ENCODE data around the gene CPAMD8.

CPAMD8 gene

GRCh38 chr19:17058236-17058635 is 31.6 kb upstream of the CPAMD8 start:
- Histone ChIP-seq H3K9me3 (ENCODE audit: control extremely low read depth in 1 of 5, control insufficient read depth in 4 of 5, insufficient read depth in 2 of 5, low read depth in 1 of 5, low read length in 4 of 5) (peaks cover 5 to 37% (median 25%) of the 10 kb centered on the region in 5 experiments), H3K27ac (ENCODE audit: insufficient read depth in 1 of 2, low read depth in 1 of 2, low read length in 2 of 2, poor library complexity in 1 of 2, severe bottlenecking in 2 of 2) (no peak overlapping the region), H3K36me3 (ENCODE audit: control insufficient read depth in 4 of 4, insufficient read depth in 4 of 4, low read length in 3 of 4) (peaks cover 25 to 75% (median 52%) of the 10 kb centered on the region in 4 experiments), H3K4me1 (ENCODE audit: control extremely low read depth in 1 of 4, control insufficient read depth in 4 of 4, insufficient read depth in 4 of 4, low read length in 3 of 4) (no peaks in the 10 kb centered on the region), H3K4me3 (ENCODE audit: control insufficient read depth in 1 of 7, extremely low read depth in 1 of 7, insufficient read depth in 4 of 7, low read depth in 2 of 7, low read length in 6 of 7) (peak overlapping the region in 1 of 7 experiments; percentile 45), H3K27me3 (replicated peaks in 2 of 5; ENCODE audit: control insufficient read depth in 4 of 5, insufficient read depth in 5 of 5, low read length in 4 of 5) (no peaks in the 10 kb centered on the region)
- CTCF ChIA-PET, result no interaction called here
- WGBS (ENCODE audit: insufficient coverage), result 100% methylated on average over 5 of the region's 8 CpGs
- POLR2A ChIA-PET, result no interaction called here
- DNase-seq, result peak; percentile 33 to 62 (median 60)

DNA sequence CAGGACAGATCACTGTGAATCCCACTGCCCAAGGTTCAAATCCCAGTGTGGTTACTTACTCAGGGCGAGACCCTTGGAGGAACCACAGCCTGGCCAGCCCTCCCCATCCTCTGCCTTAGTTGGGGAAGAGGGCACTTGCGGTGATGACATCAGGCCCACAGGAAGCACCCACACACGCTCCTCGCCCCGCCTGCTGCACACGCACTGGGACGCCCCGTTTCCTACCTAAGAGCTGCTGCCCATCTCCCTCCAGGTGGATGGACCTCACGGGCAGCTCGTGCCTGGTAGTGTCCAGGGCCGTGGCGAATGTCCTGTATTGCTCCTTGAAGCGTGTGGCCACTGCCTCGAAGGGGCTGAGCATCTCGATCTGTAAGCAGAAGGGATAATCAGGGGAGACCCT is 29.0 kb upstream of the CPAMD8 start:
- ChIA-PET CTCF (interaction anchor here (1.6 to 2.2 kb wide), 2 partner anchors 11 to 283 kb away, joined by 3 to 5 read pairs; no protein-coding TSS in a partner anchor), POLR2A (no interaction called here)
- WGBS (ENCODE audit: insufficient coverage), result over 99% methylated on average over 14 of the region's 15 CpGs
- H3K36me3 ChIP-seq (ENCODE audit: control insufficient read depth in 4 of 4, insufficient read depth in 4 of 4, low read length in 3 of 4), result peaks cover 28 to 73% (median 48%) of the 10 kb centered on the region in 4 experiments
- H3K27me3 ChIP-seq (replicated peaks in 2 of 5; ENCODE audit: control insufficient read depth in 4 of 5, insufficient read depth in 5 of 5, low read length in 4 of 5), result no peaks in the 10 kb centered on the region
- H3K9me3 ChIP-seq (ENCODE audit: control extremely low read depth in 1 of 5, control insufficient read depth in 4 of 5, insufficient read depth in 2 of 5, low read depth in 1 of 5, low read length in 4 of 5), result peaks cover 5 to 35% (median 25%) of the 10 kb centered on the region in 5 experiments
- H3K4me1 ChIP-seq (ENCODE audit: control extremely low read depth in 1 of 4, control insufficient read depth in 4 of 4, insufficient read depth in 4 of 4, low read length in 3 of 4), result no peaks in the 10 kb centered on the region
- DNase-seq, result no peak
- no peak overlapping the region for H3K27ac ChIP-seq (ENCODE audit: insufficient read depth in 1 of 2, low read depth in 1 of 2, low read length in 2 of 2, poor library complexity in 1 of 2, severe bottlenecking in 2 of 2)
- H3K4me3 ChIP-seq (ENCODE audit: control insufficient read depth in 1 of 7, extremely low read depth in 1 of 7, insufficient read depth in 4 of 7, low read depth in 2 of 7, low read length in 6 of 7), result no peak overlapping the region

DNA sequence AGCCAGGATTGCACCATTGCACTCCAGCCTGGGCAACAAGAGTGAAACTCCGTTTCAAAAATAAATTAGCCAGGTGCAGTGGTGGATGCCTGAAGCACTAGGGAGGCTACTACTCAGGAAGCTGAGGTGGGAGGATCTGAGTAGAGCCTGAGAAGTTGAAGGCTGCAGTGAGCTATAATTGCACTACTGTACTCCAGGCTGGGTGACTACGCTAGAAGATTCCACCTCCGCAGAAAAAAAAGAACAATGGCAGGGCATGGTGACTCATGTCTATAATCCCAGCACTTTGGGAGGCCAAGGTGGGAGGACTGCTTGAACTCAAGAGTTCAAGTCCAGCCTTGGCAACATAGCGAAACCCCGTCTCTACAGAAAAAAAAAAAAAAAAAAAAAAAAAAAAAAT is 28.1 kb upstream of the CPAMD8 start:
- WGBS (ENCODE audit: insufficient coverage), result 100% methylated on average over 3 of the region's 5 CpGs
- POLR2A ChIA-PET, result no interaction called here
- no peaks in the 10 kb centered on the region for H3K27me3 ChIP-seq (replicated peaks in 2 of 5; ENCODE audit: control insufficient read depth in 4 of 5, insufficient read depth in 5 of 5, low read length in 4 of 5)
- peaks cover 26 to 71% (median 48%) of the 10 kb centered on the region in 4 experiments for H3K36me3 ChIP-seq (ENCODE audit: control insufficient read depth in 4 of 4, insufficient read depth in 4 of 4, low read length in 3 of 4)
- CTCF ChIA-PET, result no interaction called here
- peaks cover 5 to 26% (median 23%) of the 10 kb centered on the region in 5 experiments for H3K9me3 ChIP-seq (ENCODE audit: control extremely low read depth in 1 of 5, control insufficient read depth in 4 of 5, insufficient read depth in 2 of 5, low read depth in 1 of 5, low read length in 4 of 5)
- DNase-seq, result no peak
- H3K4me1 ChIP-seq (ENCODE audit: control extremely low read depth in 1 of 4, control insufficient read depth in 4 of 4, insufficient read depth in 4 of 4, low read length in 3 of 4), result no peaks in the 10 kb centered on the region
- no peak overlapping the region for H3K27ac ChIP-seq (ENCODE audit: insufficient read depth in 1 of 2, low read depth in 1 of 2, low read length in 2 of 2, poor library complexity in 1 of 2, severe bottlenecking in 2 of 2)
- no peak overlapping the region for H3K4me3 ChIP-seq (ENCODE audit: control insufficient read depth in 1 of 7, extremely low read depth in 1 of 7, insufficient read depth in 4 of 7, low read depth in 2 of 7, low read length in 6 of 7)

GRCh38 chr19:17052439-17052838 is 25.8 kb upstream of the CPAMD8 start:
- Histone ChIP-seq H3K27me3 (replicated peaks in 2 of 5; ENCODE audit: control insufficient read depth in 4 of 5, insufficient read depth in 5 of 5, low read length in 4 of 5) (no peaks in the 10 kb centered on the region), H3K4me1 (ENCODE audit: control extremely low read depth in 1 of 4, control insufficient read depth in 4 of 4, insufficient read depth in 4 of 4, low read length in 3 of 4) (no peaks in the 10 kb centered on the region), H3K36me3 (ENCODE audit: control insufficient read depth in 4 of 4, insufficient read depth in 4 of 4, low read length in 3 of 4) (peaks cover 5 to 60% (median 35%) of the 10 kb centered on the region in 4 experiments), H3K4me3 (ENCODE audit: control insufficient read depth in 1 of 7, extremely low read depth in 1 of 7, insufficient read depth in 4 of 7, low read depth in 2 of 7, low read length in 6 of 7) (no peak overlapping the region), H3K9me3 (ENCODE audit: control extremely low read depth in 1 of 5, control insufficient read depth in 4 of 5, insufficient read depth in 2 of 5, low read depth in 1 of 5, low read length in 4 of 5) (peaks cover 0 to 4% (median under 1%) of the 10 kb centered on the region in 5 experiments), H3K27ac (ENCODE audit: insufficient read depth in 1 of 2, low read depth in 1 of 2, low read length in 2 of 2, poor library complexity in 1 of 2, severe bottlenecking in 2 of 2) (no peak overlapping the region)
- peak; percentile 43 to 66 (median 58) for DNase-seq
- ChIA-PET CTCF (interaction anchor here (0.6 to 1.4 kb wide), 14 partner anchors 9 to 311 kb away, joined by 3 to 10 read pairs (median 4); no protein-coding TSS in a partner anchor), POLR2A (no interaction called here)
- WGBS (ENCODE audit: insufficient coverage), result 85% methylated on average over 6 of the region's 8 CpGs

GRCh38 chr19:17049711-17050280 is 23.2 kb upstream of the CPAMD8 start:
- Histone ChIP-seq H3K27ac (ENCODE audit: insufficient read depth in 1 of 2, low read depth in 1 of 2, low read length in 2 of 2, poor library complexity in 1 of 2, severe bottlenecking in 2 of 2) (no peak overlapping the region), H3K9me3 (ENCODE audit: control extremely low read depth in 1 of 5, control insufficient read depth in 4 of 5, insufficient read depth in 2 of 5, low read depth in 1 of 5, low read length in 4 of 5) (no peaks in the 10 kb centered on the region), H3K36me3 (ENCODE audit: control insufficient read depth in 4 of 4, insufficient read depth in 4 of 4, low read length in 3 of 4) (peaks cover 2 to 47% (median 23%) of the 10 kb centered on the region in 4 experiments), H3K4me1 (ENCODE audit: control extremely low read depth in 1 of 4, control insufficient read depth in 4 of 4, insufficient read depth in 4 of 4, low read length in 3 of 4) (no peaks in the 10 kb centered on the region), H3K27me3 (replicated peaks in 2 of 5; ENCODE audit: control insufficient read depth in 4 of 5, insufficient read depth in 5 of 5, low read length in 4 of 5) (no peaks in the 10 kb centered on the region), H3K4me3 (ENCODE audit: control insufficient read depth in 1 of 7, extremely low read depth in 1 of 7, insufficient read depth in 4 of 7, low read depth in 2 of 7, low read length in 6 of 7) (no peak overlapping the region)
- no peak for DNase-seq
- ChIA-PET POLR2A (no interaction called here), CTCF (no interaction called here)
- 93% methylated on average over 16 of the region's 18 CpGs for WGBS (ENCODE audit: insufficient coverage)

- ChIA-PET POLR2A (no interaction called here), CTCF (no interaction called here)
- H3K4me1 ChIP-seq (ENCODE audit: control extremely low read depth in 1 of 4, control insufficient read depth in 4 of 4, insufficient read depth in 4 of 4, low read length in 3 of 4), result no peaks in the 10 kb centered on the region
- H3K4me3 ChIP-seq (ENCODE audit: control insufficient read depth in 1 of 7, extremely low read depth in 1 of 7, insufficient read depth in 4 of 7, low read depth in 2 of 7, low read length in 6 of 7), result no peak overlapping the region
- H3K27ac ChIP-seq (ENCODE audit: insufficient read depth in 1 of 2, low read depth in 1 of 2, low read length in 2 of 2, poor library complexity in 1 of 2, severe bottlenecking in 2 of 2), result no peak overlapping the region
- no peaks in the 10 kb centered on the region for H3K9me3 ChIP-seq (ENCODE audit: control extremely low read depth in 1 of 5, control insufficient read depth in 4 of 5, insufficient read depth in 2 of 5, low read depth in 1 of 5, low read length in 4 of 5)
- peaks cover 2 to 45% (median 21%) of the 10 kb centered on the region in 4 experiments for H3K36me3 ChIP-seq (ENCODE audit: control insufficient read depth in 4 of 4, insufficient read depth in 4 of 4, low read length in 3 of 4)
- DNase-seq, result no peak
- WGBS (ENCODE audit: insufficient coverage), result 92% methylated on average over 13 of the region's 16 CpGs
- H3K27me3 ChIP-seq (replicated peaks in 2 of 5; ENCODE audit: control insufficient read depth in 4 of 5, insufficient read depth in 5 of 5, low read length in 4 of 5), result no peaks in the 10 kb centered on the region
These were observed 22.4 kb upstream of the CPAMD8 start for GRCh38 chr19:17048885-17049453.

GRCh38 chr19:17045907-17046502 is 19.4 kb upstream of the CPAMD8 start:
- WGBS (ENCODE audit: insufficient coverage), result 93% methylated on average over 4 of the region's 5 CpGs
- H3K9me3 ChIP-seq (ENCODE audit: control extremely low read depth in 1 of 5, control insufficient read depth in 4 of 5, insufficient read depth in 2 of 5, low read depth in 1 of 5, low read length in 4 of 5), result no peaks in the 10 kb centered on the region
- no peaks in the 10 kb centered on the region for H3K4me1 ChIP-seq (ENCODE audit: control extremely low read depth in 1 of 4, control insufficient read depth in 4 of 4, insufficient read depth in 4 of 4, low read length in 3 of 4)
- H3K36me3 ChIP-seq (ENCODE audit: control insufficient read depth in 4 of 4, insufficient read depth in 4 of 4, low read length in 3 of 4), result peaks cover 0 to 20% (median 13%) of the 10 kb centered on the region in 4 experiments
- H3K27ac ChIP-seq (ENCODE audit: insufficient read depth in 1 of 2, low read depth in 1 of 2, low read length in 2 of 2, poor library complexity in 1 of 2, severe bottlenecking in 2 of 2), result no peak overlapping the region
- H3K4me3 ChIP-seq (ENCODE audit: control insufficient read depth in 1 of 7, extremely low read depth in 1 of 7, insufficient read depth in 4 of 7, low read depth in 2 of 7, low read length in 6 of 7), result no peak overlapping the region
- CTCF ChIA-PET, result no interaction called here
- no peak for DNase-seq
- peaks cover 0 to 7% (median 0%) of the 10 kb centered on the region in 5 experiments for H3K27me3 ChIP-seq (replicated peaks in 2 of 5; ENCODE audit: control insufficient read depth in 4 of 5, insufficient read depth in 5 of 5, low read length in 4 of 5)
- POLR2A ChIA-PET, result no interaction called here
